CD4-positive, alpha-beta T cell (primary cell): ENCODE measurements around the gene CIB4. TPM values are rescaled to one million over a fixed set of nuclear protein-coding genes. Genes with fewer than 3 reads are reported as not detected.
"Not testable (repeated sequence)": the region's sequence is repeated elsewhere in the genome, so short reads cannot be mapped to it uniquely, and the experiment has no call there.

Source experiments
- ATAC-seq: fragments of 200-7000 bp; cut with Tn5 transposase; one replicate; pipeline ENCODE4 v1.10.0; 2022; ENCODE audit warnings: mild to moderate bottlenecking; ENCODE audit not compliant: poor library complexity
- CTCF ChIA-PET: fragments of 350-600 bp; sonication (Branson Sonifier 250); formaldehyde crosslinking; loops from one replicate; lab custom pipeline; 2021; ENCODE audit warnings: antibody characterized with exemption, inconsistent platforms; lab: Charles Lee
- POLR2A ChIA-PET: fragments of 350-600 bp; sonication (Branson Sonifier 250); formaldehyde crosslinking; loops from one replicate; lab custom pipeline; 2021; ENCODE audit warnings: antibody characterized with exemption, inconsistent platforms; lab: Charles Lee
- DNase-seq, 14 experiments: peaks; one replicate each; pipeline ENCODE4 v3.0.0-alpha.2; 2013 to 2020; ENCODE audit warnings: mixed read lengths in 2 of 14
- H3K27ac ChIP-seq, 2 donors: one replicate each; pipeline versions ENCODE4 v1.5.1 to v1.7.0; 2013; ENCODE audit warnings: low read length in 2 of 2, low read depth in 1 of 2, mild to moderate bottlenecking in 1 of 2
- H3K27me3 ChIP-seq, 2 experiments: 1 replicate in 1 of 2; 2 replicates in 1 of 2; pipeline versions ENCODE4 v1.6.1 to v1.7.0; 2013; ENCODE audit warnings: low read length in 2 of 2, control low read depth in 1 of 2, mild to moderate bottlenecking in 1 of 2, moderate library complexity in 1 of 2; ENCODE audit not compliant: insufficient read depth in 2 of 2, control insufficient read depth in 1 of 2
- H3K36me3 ChIP-seq: one replicate; pipeline ENCODE4 v1.6.1; 2013; ENCODE audit warnings: low read length, control low read depth; ENCODE audit not compliant: insufficient read depth
- H3K4me1 ChIP-seq: one replicate; pipeline ENCODE4 v1.6.1; 2013; ENCODE audit warnings: low read length, control low read depth; ENCODE audit not compliant: insufficient read depth
- H3K4me3 ChIP-seq: one replicate; pipeline ENCODE4 v1.5.1; 2013; ENCODE audit warnings: mild to moderate bottlenecking, low read length, moderate library complexity
- H3K9me3 ChIP-seq, 2 experiments: 1 replicate in 1 of 2; 2 replicates in 1 of 2; pipeline versions ENCODE4 v1.6.1 to v1.7.0; 2013; ENCODE audit warnings: low read length in 2 of 2, mild to moderate bottlenecking in 2 of 2, control low read depth in 1 of 2, moderate library complexity in 1 of 2; ENCODE audit not compliant: control insufficient read depth in 1 of 2, insufficient read depth in 1 of 2
- H3K27ac Mint-ChIP-seq: one replicate; pipeline ENCODE4 v1.8.0; 2020; ENCODE audit warnings: mixed read lengths
- H3K27me3 Mint-ChIP-seq: one replicate; pipeline ENCODE4 v1.8.0; 2021; ENCODE audit warnings: mixed read lengths
- H3K36me3 Mint-ChIP-seq: one replicate; pipeline ENCODE4 v1.8.0; 2021; ENCODE audit warnings: low read depth, mixed read lengths
- H3K4me1 Mint-ChIP-seq: one replicate; pipeline ENCODE4 v1.8.0; 2021; ENCODE audit warnings: low read depth, mixed read lengths
- H3K4me3 Mint-ChIP-seq: one replicate; pipeline ENCODE4 v1.8.0; 2020; ENCODE audit warnings: mild to moderate bottlenecking, mixed read lengths
- H3K9me3 Mint-ChIP-seq: one replicate; pipeline ENCODE4 v1.8.0; 2020; ENCODE audit warnings: mixed read lengths
- intact Hi-C, 2 experiments: fragments of 100-400 bp; cut with DNase I in 1 of 2; cut with micrococcal nuclease in 1 of 2; formaldehyde crosslinking; loops; one replicate each; pipeline versions ENCODE4 v1.15.1 to v1.9.0; 2023 to 2025; cut with DNase I, micrococcal nuclease
- total RNA-seq, 174 experiments: library from RNA in 2 of 174; stranded (reverse) in 2 of 174; gene quantifications; one replicate each; pipeline ENCODE4 v1.2.3 and lab custom pipeline; 2021 to 2026
- TF ChIP-seq, protein P1 (sequence below): fragments of 200-600 bp; IDR thresholded peaks from one replicate; pipeline ENCODE4 v1.8.0; 2022; ENCODE audit warnings: antibody characterized with exemption, mild to moderate bottlenecking

Gene CIB4
- total RNA-seq, 2 experiments from 2014 or later = not detected

DNA sequence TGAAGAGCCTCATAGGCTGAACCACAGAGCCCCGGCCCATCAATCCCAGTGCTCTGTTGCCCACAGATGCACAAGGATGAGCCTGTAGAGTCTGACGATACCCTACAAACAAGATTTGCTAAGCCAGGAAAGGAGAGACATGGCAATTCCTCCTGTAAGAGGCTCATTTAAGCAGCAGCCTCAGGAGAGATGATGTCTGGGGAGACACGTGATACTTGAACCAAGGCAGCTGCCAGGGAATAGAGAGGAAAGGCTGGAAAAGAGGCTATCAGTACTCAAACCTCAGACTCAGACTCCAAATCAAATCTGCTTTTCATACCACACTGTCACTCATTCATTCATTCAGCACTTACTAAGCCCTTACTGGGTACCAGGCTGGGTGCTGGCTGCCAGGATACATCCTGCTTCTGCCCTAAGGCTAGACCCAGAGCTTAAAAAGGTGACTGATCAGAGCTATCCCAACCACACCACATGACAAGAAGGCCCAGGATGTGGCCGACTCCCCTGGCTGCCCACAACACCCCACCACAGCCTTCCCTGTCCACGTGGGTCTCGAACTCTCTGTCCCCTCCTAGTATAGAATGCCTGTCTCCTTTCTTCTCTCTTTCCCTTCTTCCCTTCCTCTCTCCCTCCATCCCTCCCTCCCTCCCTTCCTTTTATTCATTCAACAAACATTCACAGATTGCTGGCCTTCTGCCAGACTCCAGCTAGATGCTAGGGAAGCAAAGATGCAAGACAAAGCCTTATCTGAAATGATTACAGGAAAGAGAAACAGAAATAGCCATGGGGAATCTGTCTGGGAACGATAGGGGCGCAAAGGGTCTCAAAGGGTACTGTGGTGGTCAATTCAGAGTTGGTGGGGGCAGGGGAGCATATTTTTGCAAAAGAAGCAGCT is 27.9 kb upstream of the CIB4 start:
- peaks cover 0 to 3% of the 10 kb centered on the region in 2 experiments for H3K9me3 ChIP-seq
- Mint-ChIP-seq H3K9me3 (peaks cover 3% of the 10 kb centered on the region), H3K4me1 (no peaks in the 10 kb centered on the region), H3K27me3 (peaks cover 78% of the 10 kb centered on the region), H3K4me3 (no peak overlapping the region), H3K36me3 (no peaks in the 10 kb centered on the region), H3K27ac (no peak overlapping the region)
- H3K4me1 ChIP-seq = no peaks in the 10 kb centered on the region
- H3K4me3 ChIP-seq = no peak overlapping the region
- peaks cover 11 to 31% of the 10 kb centered on the region in 2 experiments for H3K27me3 ChIP-seq
- ChIA-PET POLR2A (no interaction called here), CTCF (no interaction called here)
- ATAC-seq (no peak), DNase-seq (no peak)
- no peaks in the 10 kb centered on the region for H3K36me3 ChIP-seq
- intact Hi-C loops = no loop called here
- no peak overlapping the region for H3K27ac ChIP-seq
- TF ChIP-seq, protein P1, sequence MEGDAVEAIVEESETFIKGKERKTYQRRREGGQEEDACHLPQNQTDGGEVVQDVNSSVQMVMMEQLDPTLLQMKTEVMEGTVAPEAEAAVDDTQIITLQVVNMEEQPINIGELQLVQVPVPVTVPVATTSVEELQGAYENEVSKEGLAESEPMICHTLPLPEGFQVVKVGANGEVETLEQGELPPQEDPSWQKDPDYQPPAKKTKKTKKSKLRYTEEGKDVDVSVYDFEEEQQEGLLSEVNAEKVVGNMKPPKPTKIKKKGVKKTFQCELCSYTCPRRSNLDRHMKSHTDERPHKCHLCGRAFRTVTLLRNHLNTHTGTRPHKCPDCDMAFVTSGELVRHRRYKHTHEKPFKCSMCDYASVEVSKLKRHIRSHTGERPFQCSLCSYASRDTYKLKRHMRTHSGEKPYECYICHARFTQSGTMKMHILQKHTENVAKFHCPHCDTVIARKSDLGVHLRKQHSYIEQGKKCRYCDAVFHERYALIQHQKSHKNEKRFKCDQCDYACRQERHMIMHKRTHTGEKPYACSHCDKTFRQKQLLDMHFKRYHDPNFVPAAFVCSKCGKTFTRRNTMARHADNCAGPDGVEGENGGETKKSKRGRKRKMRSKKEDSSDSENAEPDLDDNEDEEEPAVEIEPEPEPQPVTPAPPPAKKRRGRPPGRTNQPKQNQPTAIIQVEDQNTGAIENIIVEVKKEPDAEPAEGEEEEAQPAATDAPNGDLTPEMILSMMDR = no peak

DNA sequence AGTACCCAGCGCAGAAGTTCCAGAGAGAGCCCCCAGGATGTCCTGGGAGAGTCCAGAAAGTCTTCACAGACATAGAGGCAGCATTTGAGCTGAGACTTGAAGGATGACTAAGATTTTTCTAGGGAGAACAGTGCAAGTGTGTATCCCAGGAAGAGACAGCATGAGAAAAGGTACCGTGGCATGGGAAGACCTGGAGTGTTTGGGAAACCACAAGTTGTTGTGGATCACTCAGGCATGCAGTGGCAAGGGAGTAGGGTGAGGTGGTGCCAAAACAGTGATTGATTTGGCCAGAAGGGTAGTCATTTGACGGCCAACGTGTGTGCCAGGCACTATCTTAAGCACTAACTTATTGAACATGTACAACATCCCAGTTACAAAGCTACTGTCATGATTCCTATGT is 26.9 kb upstream of the CIB4 start:
- peaks cover 3% of the 10 kb centered on the region for H3K9me3 Mint-ChIP-seq
- H3K4me1 Mint-ChIP-seq = no peaks in the 10 kb centered on the region
- CTCF ChIA-PET = no interaction called here
- TF ChIP-seq, protein P1 = no peak
- no peaks in the 10 kb centered on the region for H3K36me3 ChIP-seq
- H3K27me3 ChIP-seq = peaks cover 11 to 26% of the 10 kb centered on the region in 2 experiments
- DNase-seq = no peak
- no peak for ATAC-seq
- H3K27ac Mint-ChIP-seq = no peak overlapping the region
- POLR2A ChIA-PET = no interaction called here
- intact Hi-C loops = no loop called here
- H3K36me3 Mint-ChIP-seq = no peaks in the 10 kb centered on the region
- no peak overlapping the region for H3K4me3 ChIP-seq
- peaks cover 79% of the 10 kb centered on the region for H3K27me3 Mint-ChIP-seq
- no peak overlapping the region for H3K27ac ChIP-seq
- H3K4me3 Mint-ChIP-seq = no peak overlapping the region
- H3K9me3 ChIP-seq = peaks cover 0 to 3% of the 10 kb centered on the region in 2 experiments
- no peaks in the 10 kb centered on the region for H3K4me1 ChIP-seq

DNA sequence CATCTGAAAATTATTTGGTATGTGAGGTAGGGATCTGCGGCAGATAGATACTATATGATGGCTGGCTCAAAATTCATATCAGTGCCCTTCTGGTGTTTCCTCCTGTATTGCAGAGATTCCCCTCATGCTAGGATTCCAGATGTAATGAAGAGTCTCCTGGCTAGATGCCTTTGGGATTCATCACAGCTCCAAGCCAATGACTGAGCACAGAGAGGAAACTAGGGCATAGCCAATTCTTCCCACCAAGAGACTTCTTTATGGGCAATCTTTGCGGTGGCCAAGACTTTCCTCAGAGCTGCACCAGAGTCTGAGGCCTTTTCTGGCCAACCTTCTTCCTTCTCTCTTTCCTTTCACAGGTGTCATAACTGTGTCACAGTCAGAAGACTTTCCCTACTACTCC is 25.5 kb upstream of the CIB4 start:
- peaks cover 3% of the 10 kb centered on the region for H3K9me3 Mint-ChIP-seq
- H3K27ac Mint-ChIP-seq = no peak overlapping the region
- Histone ChIP-seq H3K9me3 (peaks cover 0 to 3% of the 10 kb centered on the region in 2 experiments), H3K27me3 (peaks cover 8 to 21% of the 10 kb centered on the region in 2 experiments), H3K27ac (no peak overlapping the region), H3K36me3 (no peaks in the 10 kb centered on the region), H3K4me3 (no peak overlapping the region), H3K4me1 (no peaks in the 10 kb centered on the region)
- CTCF ChIA-PET = no interaction called here
- intact Hi-C loops = no loop called here
- ATAC-seq (no peak), DNase-seq (no peak)
- TF ChIP-seq, protein P1 = no peak
- peaks cover 71% of the 10 kb centered on the region for H3K27me3 Mint-ChIP-seq
- H3K36me3 Mint-ChIP-seq = no peaks in the 10 kb centered on the region
- no peaks in the 10 kb centered on the region for H3K4me1 Mint-ChIP-seq
- H3K4me3 Mint-ChIP-seq = no peak overlapping the region
- POLR2A ChIA-PET = no interaction called here

DNA sequence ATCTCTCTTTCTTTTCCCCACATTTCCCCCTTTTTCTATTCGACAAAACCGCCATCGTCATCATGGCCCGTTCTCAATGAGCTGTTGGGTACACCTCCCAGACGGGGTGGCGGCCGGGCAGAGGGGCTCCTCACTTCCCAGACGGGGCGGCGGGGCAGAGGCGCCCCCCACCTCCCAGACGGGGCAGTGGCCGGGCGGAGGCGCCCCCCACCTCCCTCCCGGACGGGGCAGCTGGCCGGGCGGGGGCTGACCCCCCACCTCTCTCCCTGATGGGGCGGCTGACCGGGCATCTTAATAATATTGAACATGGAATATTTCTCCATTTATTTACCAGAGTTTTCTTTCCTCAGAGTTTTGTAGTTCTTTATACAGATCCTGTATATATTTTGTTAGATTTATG is 24.1 kb upstream of the CIB4 start:
- H3K27me3 ChIP-seq, ATAC-seq, H3K27ac ChIP-seq, H3K36me3 ChIP-seq, H3K4me3 ChIP-seq, H3K4me3 Mint-ChIP-seq, H3K27ac Mint-ChIP-seq, H3K4me1 ChIP-seq, DNase-seq, H3K4me1 Mint-ChIP-seq, H3K36me3 Mint-ChIP-seq, H3K9me3 Mint-ChIP-seq, CTCF ChIA-PET, intact Hi-C loops, POLR2A ChIA-PET: not testable (repeated sequence)
- peaks cover under 1 to 11% of the 10 kb centered on the region in 2 experiments for H3K9me3 ChIP-seq
- H3K27me3 Mint-ChIP-seq = peaks cover 57% of the 10 kb centered on the region
